K562 (cell line): ENCODE measurements around the gene SYNCRIP. TPM values are rescaled to one million over a fixed set of nuclear protein-coding genes. Genes with fewer than 3 reads are reported as not detected.

Experiments used
- CCAR2 ChIP-seq: fragments of 200-400 bp; formaldehyde crosslinking; IDR thresholded peaks from 2 replicates; pipeline ENCODE4 v1.6.1; 2017; ENCODE audit warnings: mild to moderate bottlenecking, low read depth, low read length
- CEBPG ChIP-seq, 3 experiments: fragments of 200-800 bp in 1 of 3; sonication (Bioruptor generic) in 1 of 3; sonication (generic) in 1 of 3; formaldehyde crosslinking in 1 of 3; IDR thresholded peaks in 2 of 3; conservative IDR thresholded peaks in 1 of 3; 2 replicates each; pipeline versions ENCODE4 v1.6.1 to v1.8.0; 2016 to 2022; ENCODE audit warnings: missing compliant biosample characterization in 2 of 3, missing genetic modification characterization in 2 of 3, mild to moderate bottlenecking in 1 of 3, missing genetic modification reagents in 1 of 3
- DPF2 ChIP-seq: fragments of 450-650 bp; IDR thresholded peaks from 2 replicates; pipeline ENCODE4 v1.6.1; 2016
- FOSL1 ChIP-seq: fragments of 200-800 bp; sonication (Bioruptor generic); conservative IDR thresholded peaks from 2 replicates; pipeline ENCODE4 v1.6.1; 2016; ENCODE audit warnings: missing genetic modification characterization, missing compliant biosample characterization
- GABPB1 ChIP-seq: sonication (generic); formaldehyde crosslinking; IDR thresholded peaks from 2 replicates; pipeline ENCODE4 v1.8.0; 2022; ENCODE audit warnings: mild to moderate bottlenecking, missing genetic modification reagents
- HNRNPUL1 ChIP-seq: fragments of 200-400 bp; formaldehyde crosslinking; IDR thresholded peaks from 2 replicates; pipeline ENCODE4 v1.6.1; 2017; ENCODE audit warnings: low read length
- KDM2B ChIP-seq: fragments of 250-450 bp; sonication (Bioruptor Pico); IDR thresholded peaks from 2 replicates; pipeline ENCODE4 v1.8.0; 2021; ENCODE audit warnings: mild to moderate bottlenecking, moderate library complexity
- KLF16 ChIP-seq: IDR thresholded peaks from 2 replicates; pipeline ENCODE4 v1.6.1; 2016; ENCODE audit warnings: antibody characterized with exemption
- MAFF ChIP-seq: IDR thresholded peaks from 2 replicates; pipeline ENCODE4 v1.6.1; 2012; ENCODE audit warnings: low read length, improper control_type of control experiment
- OTX1 ChIP-seq: fragments of 450-650 bp; formaldehyde crosslinking; IDR thresholded peaks from 2 replicates; pipeline ENCODE4 v1.4.0; 2022; ENCODE audit warnings: mild to moderate bottlenecking
- POLR3A ChIP-seq: IDR thresholded peaks from 2 replicates; pipeline ENCODE4 v1.6.1; 2011; ENCODE audit warnings: borderline replicate concordance, mild to moderate bottlenecking, moderate library complexity; ENCODE audit not compliant: insufficient read length, insufficient read depth; ENCODE audit errors: extremely low read depth
- PTTG1 ChIP-seq: fragments of 450-650 bp; IDR thresholded peaks from 2 replicates; pipeline ENCODE4 v1.6.1; 2016; ENCODE audit warnings: low read depth, mild to moderate bottlenecking, missing genetic modification characterization, missing compliant biosample characterization
- RBM34 ChIP-seq: fragments of 200-400 bp; formaldehyde crosslinking; IDR thresholded peaks from 2 replicates; pipeline ENCODE4 v1.6.1; 2018; ENCODE audit warnings: low read length, borderline replicate concordance; ENCODE audit not compliant: insufficient read depth
- SMARCB1 ChIP-seq: IDR thresholded peaks from 2 replicates; pipeline ENCODE4 v1.6.1; 2011; ENCODE audit warnings: improper control_type of control experiment, low read depth; ENCODE audit not compliant: insufficient read length
- SRF ChIP-seq, 2 experiments: fragments of 250-450, 450-650 bp in 1 of 2; sonication (Bioruptor Pico) in 1 of 2; sonication (generic) in 1 of 2; formaldehyde crosslinking; IDR thresholded peaks; 2 replicates each; pipeline versions ENCODE4 v1.5.0 to v1.5.1; 2020 to 2022; ENCODE audit warnings: mild to moderate bottlenecking in 1 of 2, missing genetic modification reagents in 1 of 2
- STAT5A ChIP-seq: IDR thresholded peaks from 2 replicates; pipeline ENCODE4 v1.6.1; 2012; ENCODE audit warnings: low read length, inconsistent platforms, borderline replicate concordance
- TSC22D4 ChIP-seq: fragments of 450-650 bp; IDR thresholded peaks from 2 replicates; pipeline ENCODE4 v1.6.1; 2016; ENCODE audit warnings: missing genetic modification characterization, missing biosample characterization, control low read depth
- ZFX ChIP-seq: sonication (generic); formaldehyde crosslinking; IDR thresholded peaks from 2 replicates; pipeline ENCODE4 v1.8.0; 2022; ENCODE audit warnings: mild to moderate bottlenecking, missing genetic modification reagents, moderate library complexity
- ZNF174 ChIP-seq: fragments of 250-450 bp; sonication (Bioruptor Pico); IDR thresholded peaks from 2 replicates; pipeline ENCODE4 v1.4.0; 2020; ENCODE audit warnings: mild to moderate bottlenecking
- polyA plus RNA-seq, 8 experiments: library from polyadenylated mRNA; depleted of rRNA in 4 of 8; stranded (reverse) in 5 of 8; unstranded in 3 of 8; fragments of >200 nt; fragmentation: Nextera tagmentation in 2 of 8; fragmentation: Illumina TruSeq in 1 of 8; extraction: Ambion mirVana in 2 of 8; extraction: Trizol in 1 of 8; gene quantifications; 2 replicates each; pipeline versions ENCODE4 v1.2.1 to v1.2.3, GENCODE V29; 2011 to 2014; ENCODE audit warnings: inconsistent platforms in 1 of 8, missing spikeins in 1 of 8
- total RNA-seq, 7 experiments: library from RNA; depleted of rRNA in 6 of 7; stranded (reverse); fragments of >200 nt in 6 of 7; fragmentation: Illumina TruSeq in 2 of 7; extraction: Trizol in 2 of 7; gene quantifications; 2 replicates each; pipeline versions ENCODE4 v1.2.1 to v1.2.3, GENCODE V29; 2011 to 2021; ENCODE audit warnings: low replicate concordance in 1 of 7
- TF ChIP-seq, protein P1 (sequence below): sonication (generic); formaldehyde crosslinking; IDR thresholded peaks from 2 replicates; pipeline ENCODE4 v1.8.0; 2022; ENCODE audit warnings: mild to moderate bottlenecking, missing genetic modification reagents
- TF ChIP-seq, protein P2 (sequence below): fragments of 250-450 bp; sonication (Bioruptor Pico); IDR thresholded peaks from 2 replicates; pipeline ENCODE4 v1.6.1; 2021; ENCODE audit warnings: mild to moderate bottlenecking
- TF ChIP-seq, protein P3 (sequence below): fragments of 250-450 bp; sonication (Bioruptor Pico); IDR thresholded peaks from 2 replicates; pipeline ENCODE4 v1.5.0; 2020; ENCODE audit warnings: mild to moderate bottlenecking, borderline replicate concordance

The SYNCRIP gene
- total and polyA plus RNA-seq, 9 of the 15 experiments (the other 6 are each of a cell fraction or from before 2014, with no cell fraction given), result 46.5 to 295 (median 140) TPM

GRCh38 chr6:85678602-85679444 is 36.1 kb upstream of the SYNCRIP start (continued):
- TF ChIP-seq SRF (CRISPR knock-in tag; IDR thresholded peaks at IDR 0.05) (peak in 1 of 2 experiments; percentile 79; a peak in 2 of 4 replicates), KDM2B (CRISPR knock-in tag) (peak; percentile 62; the same call in 1 of the 2 replicates), HNRNPUL1 (peak; percentile 70; the same call in 1 of the 2 replicates), ZNF174 (CRISPR knock-in tag) (no peak), FOSL1 (tag) (no peak), OTX1 (peak; percentile 64; the same call in 1 of the 2 replicates), GABPB1 (CRISPR knock-in tag) (peak; percentile 83), STAT5A (no peak; the same call in 1 of the 2 replicates), SMARCB1 (no peak), CEBPG (CRISPR knock-in tag; IDR thresholded peaks at IDR 0.05) (no peak), CEBPG (tag; conservative IDR thresholded peaks at IDR 0.05 in 1 of 2, IDR thresholded peaks at IDR 0.05 in 1 of 2) (no peak), POLR3A (no peak), RBM34 (no peak), MAFF (no peak), PTTG1 (tag) (no peak), DPF2 (no peak), KLF16 (no peak), CCAR2 (no peak), ZFX (peak; percentile 97), TSC22D4 (no peak)
- TF ChIP-seq, protein P1, sequence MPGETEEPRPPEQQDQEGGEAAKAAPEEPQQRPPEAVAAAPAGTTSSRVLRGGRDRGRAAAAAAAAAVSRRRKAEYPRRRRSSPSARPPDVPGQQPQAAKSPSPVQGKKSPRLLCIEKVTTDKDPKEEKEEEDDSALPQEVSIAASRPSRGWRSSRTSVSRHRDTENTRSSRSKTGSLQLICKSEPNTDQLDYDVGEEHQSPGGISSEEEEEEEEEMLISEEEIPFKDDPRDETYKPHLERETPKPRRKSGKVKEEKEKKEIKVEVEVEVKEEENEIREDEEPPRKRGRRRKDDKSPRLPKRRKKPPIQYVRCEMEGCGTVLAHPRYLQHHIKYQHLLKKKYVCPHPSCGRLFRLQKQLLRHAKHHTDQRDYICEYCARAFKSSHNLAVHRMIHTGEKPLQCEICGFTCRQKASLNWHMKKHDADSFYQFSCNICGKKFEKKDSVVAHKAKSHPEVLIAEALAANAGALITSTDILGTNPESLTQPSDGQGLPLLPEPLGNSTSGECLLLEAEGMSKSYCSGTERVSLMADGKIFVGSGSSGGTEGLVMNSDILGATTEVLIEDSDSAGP (CRISPR knock-in tag), result peak; percentile 40; the same call in 1 of the 2 replicates
- TF ChIP-seq, protein P2, sequence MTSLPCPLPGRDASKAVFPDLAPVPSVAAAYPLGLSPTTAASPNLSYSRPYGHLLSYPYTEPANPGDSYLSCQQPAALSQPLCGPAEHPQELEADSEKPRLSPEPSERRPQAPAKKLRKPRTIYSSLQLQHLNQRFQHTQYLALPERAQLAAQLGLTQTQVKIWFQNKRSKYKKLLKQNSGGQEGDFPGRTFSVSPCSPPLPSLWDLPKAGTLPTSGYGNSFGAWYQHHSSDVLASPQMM, result no peak
- TF ChIP-seq, protein P3, sequence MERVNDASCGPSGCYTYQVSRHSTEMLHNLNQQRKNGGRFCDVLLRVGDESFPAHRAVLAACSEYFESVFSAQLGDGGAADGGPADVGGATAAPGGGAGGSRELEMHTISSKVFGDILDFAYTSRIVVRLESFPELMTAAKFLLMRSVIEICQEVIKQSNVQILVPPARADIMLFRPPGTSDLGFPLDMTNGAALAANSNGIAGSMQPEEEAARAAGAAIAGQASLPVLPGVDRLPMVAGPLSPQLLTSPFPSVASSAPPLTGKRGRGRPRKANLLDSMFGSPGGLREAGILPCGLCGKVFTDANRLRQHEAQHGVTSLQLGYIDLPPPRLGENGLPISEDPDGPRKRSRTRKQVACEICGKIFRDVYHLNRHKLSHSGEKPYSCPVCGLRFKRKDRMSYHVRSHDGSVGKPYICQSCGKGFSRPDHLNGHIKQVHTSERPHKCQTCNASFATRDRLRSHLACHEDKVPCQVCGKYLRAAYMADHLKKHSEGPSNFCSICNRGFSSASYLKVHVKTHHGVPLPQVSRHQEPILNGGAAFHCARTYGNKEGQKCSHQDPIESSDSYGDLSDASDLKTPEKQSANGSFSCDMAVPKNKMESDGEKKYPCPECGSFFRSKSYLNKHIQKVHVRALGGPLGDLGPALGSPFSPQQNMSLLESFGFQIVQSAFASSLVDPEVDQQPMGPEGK (CRISPR knock-in tag), result no peak
